OCI-M2 (cell line): ENCODE results near the gene ING4.
"Not testable (repeated sequence)": the region's sequence is repeated elsewhere in the genome, so short reads cannot be mapped to it uniquely, and the experiment has no call there.

Experiments
- DNase-seq: peaks from one replicate; lab custom pipeline; 2025; ENCODE audit not compliant: unreplicated experiment; lab: John Stamatoyannopoulos, UW

Gene ING4

GRCh38 chr12:6662906-6663742 lies at the start of gene ING4:
Gene ING4 (minus strand): TSS chr12:6663119. CDS start chr12:6663101, 18 bp downstream.
- peak; percentile 94 for DNase-seq

- DNase-seq: no peak
Observed at GRCh38 chr12:6708960-6709394, 46.1 kb upstream of the ING4 start.

- DNase-seq: not testable (repeated sequence)
Observed at GRCh38 chr12:6708351-6708750, 45.4 kb upstream of the ING4 start.

GRCh38 chr12:6703631-6704030 lies 40.7 kb upstream of the ING4 start:
- DNase-seq: no peak

GRCh38 chr12:6701078-6701768 lies 38.3 kb upstream of the ING4 start:
- no peak for DNase-seq

GRCh38 chr12:6700646-6701051 lies 37.7 kb upstream of the ING4 start, which contains the start of gene PIANP:
Gene PIANP (minus strand): TSS chr12:6700815. CDS start chr12:6698061, 2,754 bp downstream.
- no peak for DNase-seq

- no peak for DNase-seq
Observed at GRCh38 chr12:6699989-6700645, 37.2 kb upstream of the ING4 start.

- DNase-seq: no peak
Observed at GRCh38 chr12:6699259-6699988, 36.5 kb upstream of the ING4 start.

- no peak for DNase-seq
Observed at GRCh38 chr12:6698352-6699046, 35.6 kb upstream of the ING4 start.

GRCh38 chr12:6697584-6698351 lies 34.8 kb upstream of the ING4 start:
- DNase-seq: no peak

GRCh38 chr12:6696690-6697583 lies 34.0 kb upstream of the ING4 start:
- no peak for DNase-seq

- no peak for DNase-seq
Observed at GRCh38 chr12:6695313-6696045, 32.6 kb upstream of the ING4 start.

- no peak for DNase-seq
Observed at GRCh38 chr12:6694701-6695100, 31.8 kb upstream of the ING4 start.

GRCh38 chr12:6693832-6694355 lies 31.0 kb upstream of the ING4 start:
- DNase-seq: no peak

- no peak for DNase-seq
Observed at GRCh38 chr12:6692888-6693287, 30.0 kb upstream of the ING4 start.

GRCh38 chr12:6691473-6691872 lies 28.6 kb upstream of the ING4 start:
- DNase-seq: no peak

- peak; percentile 61 for DNase-seq
Observed at GRCh38 chr12:6688999-6689882, 26.3 kb upstream of the ING4 start, which contains the start of gene ZNF384. Gene ZNF384 (minus strand): TSS chr12:6689375. CDS start chr12:6679520, 9,855 bp downstream.
